Neural cell (in vitro differentiated cells): ENCODE data around the gene NUP54. TPM values are rescaled to one million over a fixed set of nuclear protein-coding genes. Genes with fewer than 3 reads are reported as not detected.

Experiments
- H2AFZ ChIP-seq: fragments of 200-600, 300-800 bp; sonication (generic), shearing (Covaris generic); 2 replicates; pipeline ENCODE4 v1.6.0; 2014; ENCODE audit warnings: low read depth, mild to moderate bottlenecking, antibody characterized with exemption, low read length, moderate library complexity
- H3F3A ChIP-seq: fragments of 200-600 bp; shearing (Covaris generic); 2 replicates; pipeline ENCODE4 v1.6.1; 2016; ENCODE audit warnings: mild to moderate bottlenecking, moderate library complexity, mixed read lengths, antibody characterized with exemption, low read length; ENCODE audit not compliant: insufficient read depth, poor library complexity, severe bottlenecking
- H3K27ac ChIP-seq: fragments of 200-600, 300-800 bp; sonication (generic), shearing (Covaris generic); 2 replicates; pipeline ENCODE4 v1.5.1; 2014; ENCODE audit warnings: mild to moderate bottlenecking, low read length, moderate library complexity
- H3K27me3 ChIP-seq: fragments of 300-800, 200-600 bp; sonication (generic), shearing (Covaris generic); 2 replicates; pipeline ENCODE4 v1.6.0; 2014; ENCODE audit warnings: mild to moderate bottlenecking, low read depth, low read length, moderate library complexity; ENCODE audit not compliant: insufficient read depth
- H3K36me3 ChIP-seq: fragments of 300-800, 200-600 bp; sonication (generic), shearing (Covaris generic); 2 replicates; pipeline ENCODE4 v1.5.1; 2014; ENCODE audit warnings: mild to moderate bottlenecking, antibody characterized with exemption, low read length, moderate library complexity; ENCODE audit not compliant: insufficient read depth
- H3K4me2 ChIP-seq: fragments of 300-800, 200-600 bp; sonication (generic), shearing (Covaris generic); 2 replicates; pipeline ENCODE4 v1.6.0; 2014; ENCODE audit warnings: mild to moderate bottlenecking, low read length
- H3K4me3 ChIP-seq: fragments of 300-800, 200-600 bp; sonication (generic), shearing (Covaris generic); 2 replicates; pipeline ENCODE4 v1.5.1; 2014; ENCODE audit warnings: mild to moderate bottlenecking, low read length, moderate library complexity
- H3K79me2 ChIP-seq: fragments of 200-600 bp; shearing (Covaris generic); replicated peaks from 2 replicates; pipeline ENCODE4 v1.6.0; 2014; ENCODE audit warnings: mild to moderate bottlenecking, low read length, moderate library complexity; ENCODE audit not compliant: insufficient read depth
- H3K9ac ChIP-seq: fragments of 300-800, 200-600 bp; sonication (generic), shearing (Covaris generic); 2 replicates; pipeline ENCODE4 v1.6.1; 2016; ENCODE audit warnings: mild to moderate bottlenecking, low read length, mixed read lengths
- H3K9me2 ChIP-seq: fragments of 200-600 bp; shearing (Covaris generic); 2 replicates; pipeline ENCODE4 v1.6.1; 2016; ENCODE audit warnings: mild to moderate bottlenecking, low read length, mixed read lengths; ENCODE audit not compliant: insufficient read depth
- H3K9me3 ChIP-seq: fragments of 200-600, 300-800 bp; sonication (generic), shearing (Covaris generic); 2 replicates; pipeline ENCODE4 v1.6.1; 2016; ENCODE audit warnings: mild to moderate bottlenecking, mixed run types, low read length, moderate library complexity, mixed read lengths
- H4K20me1 ChIP-seq: fragments of 200-600 bp; shearing (Covaris generic); 2 replicates; pipeline ENCODE4 v1.6.1; 2016; ENCODE audit warnings: mild to moderate bottlenecking, mixed run types; ENCODE audit not compliant: insufficient read depth
- CTCF ChIP-seq: fragments of 450-650 bp; IDR thresholded peaks from 2 replicates; pipeline ENCODE4 v1.5.1; 2014; ENCODE audit warnings: antibody characterized with exemption, mild to moderate bottlenecking, moderate library complexity; ENCODE audit not compliant: poor library complexity, severe bottlenecking
- EP300 ChIP-seq: fragments of 450-650 bp; conservative IDR thresholded peaks from 2 replicates; pipeline ENCODE4 v1.6.1; 2014; ENCODE audit warnings: antibody characterized with exemption, mild to moderate bottlenecking, moderate library complexity; ENCODE audit not compliant: poor library complexity, severe bottlenecking
- EZH2 ChIP-seq: fragments of 200-600, 300-800 bp; shearing (Covaris generic), sonication (generic); IDR thresholded peaks from 2 replicates; pipeline ENCODE4 v1.6.1; 2014; ENCODE audit warnings: antibody characterized with exemption, low read length, borderline replicate concordance, mild to moderate bottlenecking; ENCODE audit not compliant: insufficient read depth, poor library complexity, severe bottlenecking
- MXI1 ChIP-seq: fragments of 450-650 bp; conservative IDR thresholded peaks from 2 replicates; pipeline ENCODE4 v1.6.1; 2014; ENCODE audit warnings: antibody characterized with exemption, mild to moderate bottlenecking; ENCODE audit not compliant: poor library complexity, severe bottlenecking
- POLR2AphosphoS5 ChIP-seq: IDR thresholded peaks from 2 replicates; pipeline ENCODE4 v1.6.1; 2012
- RAD21 ChIP-seq: fragments of 450-650 bp; conservative IDR thresholded peaks from 2 replicates; pipeline ENCODE4 v1.6.1; 2014; ENCODE audit warnings: antibody characterized with exemption, mild to moderate bottlenecking, moderate library complexity
- REST ChIP-seq: IDR thresholded peaks from 2 replicates; pipeline ENCODE4 v1.6.1; 2012; ENCODE audit warnings: borderline replicate concordance
- SMC3 ChIP-seq: fragments of 450-650 bp; conservative IDR thresholded peaks from 2 replicates; pipeline ENCODE4 v1.6.1; 2014; ENCODE audit warnings: antibody characterized with exemption, mild to moderate bottlenecking, moderate library complexity; ENCODE audit not compliant: poor library complexity
- TAF1 ChIP-seq: IDR thresholded peaks from 2 replicates; pipeline ENCODE4 v1.6.1; 2012; ENCODE audit warnings: low read depth
- polyA plus RNA-seq: library from polyadenylated mRNA; depleted of rRNA; stranded (reverse); fragments of >200 nt; gene quantifications from 2 replicates; pipeline ENCODE4 v1.2.3, GENCODE V29; 2014

The NUP54 gene
- polyA plus RNA-seq, 1 donor from 2014 or later = 103 TPM

GRCh38 chr4:76144546-76144945 lies 3.7 kb downstream of the NUP54 start:
- TF ChIP-seq MXI1 (no peak), CTCF (no peak), RAD21 (no peak), REST (no peak), SMC3 (no peak), TAF1 (no peak), EZH2 (no peak)
- Histone ChIP-seq H3K36me3 (no peaks in the 10 kb centered on the region), H3K4me3 (no peak overlapping the region), H3F3A (no peaks in the 10 kb centered on the region), H3K27me3 (no peaks in the 10 kb centered on the region), H3K4me2 (no peak overlapping the region), H3K9me2 (no peaks in the 10 kb centered on the region), H3K9me3 (no peaks in the 10 kb centered on the region), H3K79me2 (peaks cover 54% of the 10 kb centered on the region), H3K27ac (no peak overlapping the region), H3K9ac (no peak overlapping the region), H4K20me1 (no peaks in the 10 kb centered on the region), H2AFZ (no peak overlapping the region)

GRCh38 chr4:76141241-76141640 lies 7.0 kb downstream of the NUP54 start:
- H3K27me3 ChIP-seq = no peaks in the 10 kb centered on the region
- H3K79me2 ChIP-seq = peaks cover 44% of the 10 kb centered on the region
- H3K27ac ChIP-seq = no peak overlapping the region
- no peak overlapping the region for H3K9ac ChIP-seq
- H3K9me3 ChIP-seq = no peaks in the 10 kb centered on the region
- no peaks in the 10 kb centered on the region for H3F3A ChIP-seq
- H4K20me1 ChIP-seq = no peaks in the 10 kb centered on the region
- no peak overlapping the region for H3K4me3 ChIP-seq
- H3K36me3 ChIP-seq = no peaks in the 10 kb centered on the region
- TF ChIP-seq EZH2 (no peak), REST (no peak), SMC3 (no peak), RAD21 (no peak), EP300 (no peak), TAF1 (no peak), CTCF (no peak), MXI1 (no peak), POLR2AphosphoS5 (no peak)
- H3K4me2 ChIP-seq = no peak overlapping the region
- no peaks in the 10 kb centered on the region for H3K9me2 ChIP-seq
- H2AFZ ChIP-seq = no peak overlapping the region
